Activated CD8-positive, alpha-beta memory T cell treated with anti-CD3 and anti-CD28 coated beads, Interleukin-2, amount 50 U/mL, for 48 hours (primary cell): ENCODE results near the gene CCDC178.
"Not testable (repeated sequence)": the region's sequence is repeated elsewhere in the genome, so short reads cannot be mapped to it uniquely, and the experiment has no call there.

Source experiments
- DNase-seq: peaks from one replicate; pipeline ENCODE4 v3.0.0-alpha.2; 2020

CCDC178 gene

DNA sequence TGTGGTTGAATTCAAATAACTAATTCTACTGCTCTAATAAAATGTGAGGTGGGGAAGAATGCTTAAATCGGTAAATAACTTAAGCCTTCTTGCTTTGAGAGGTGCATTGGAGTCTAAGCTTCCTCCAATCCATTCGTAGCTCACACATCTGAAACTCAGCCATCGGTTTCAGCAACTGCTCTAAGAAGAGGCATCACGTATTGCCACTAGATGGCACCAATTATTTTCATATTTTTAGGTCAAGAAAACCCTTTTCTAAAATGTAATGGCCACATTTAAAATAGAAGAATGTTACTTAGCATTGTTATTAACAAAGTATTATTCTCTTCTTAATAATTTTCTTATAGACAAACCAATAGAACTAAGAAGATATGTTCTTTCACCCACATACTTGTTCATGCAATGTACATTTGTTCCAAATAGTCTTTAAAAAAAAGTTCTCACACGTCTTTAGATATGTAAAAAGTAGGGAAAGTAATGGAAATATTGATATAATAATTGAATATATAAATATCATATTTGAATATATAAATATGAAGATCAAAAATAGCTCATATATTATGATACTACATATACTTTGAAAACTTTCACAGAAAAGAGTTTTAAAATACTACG, 229.8 kb downstream of the CCDC178 start:
- no peak for DNase-seq

DNA sequence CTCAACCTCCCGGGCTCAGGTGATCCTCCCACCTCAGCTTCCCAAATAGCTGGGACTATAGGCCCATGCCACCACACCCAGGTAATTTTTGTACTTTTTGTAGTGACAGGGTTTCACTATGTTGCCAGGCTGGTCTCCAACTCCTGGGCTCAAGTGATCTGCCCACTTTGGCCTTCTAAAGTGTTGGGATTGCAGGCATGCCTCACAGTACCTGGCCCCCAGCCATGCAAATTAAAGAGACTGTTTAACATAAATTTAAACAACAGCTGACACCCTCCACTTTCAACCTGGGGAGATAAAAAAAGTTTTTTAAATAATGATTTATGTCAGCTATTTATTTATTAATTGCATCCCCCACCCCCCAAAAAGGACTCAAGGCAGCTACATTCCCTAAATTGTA, 234.7 kb downstream of the CCDC178 start:
- DNase-seq, result no peak

DNA sequence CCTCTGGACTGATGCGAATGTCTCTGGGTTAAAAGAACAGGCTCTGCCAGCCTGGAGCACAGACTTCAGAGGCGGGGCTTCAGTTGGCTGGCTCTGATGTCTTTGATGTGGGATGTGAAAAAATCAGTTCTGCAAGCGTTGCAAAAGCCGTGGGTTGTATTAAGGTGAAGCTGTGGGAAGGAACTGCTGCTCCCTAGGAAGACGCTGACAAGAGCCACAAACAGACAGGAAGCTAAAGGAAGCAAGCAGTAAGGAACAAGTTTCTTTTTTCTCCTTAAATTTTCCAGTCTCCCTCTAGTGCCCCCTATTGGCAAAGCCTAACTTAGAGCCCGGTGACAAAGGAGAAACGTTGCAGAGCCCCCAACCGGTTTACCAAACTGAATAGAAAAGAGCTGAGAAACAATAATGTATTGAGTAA, 239.0 kb downstream of the CCDC178 start:
- DNase-seq, result no peak

DNA sequence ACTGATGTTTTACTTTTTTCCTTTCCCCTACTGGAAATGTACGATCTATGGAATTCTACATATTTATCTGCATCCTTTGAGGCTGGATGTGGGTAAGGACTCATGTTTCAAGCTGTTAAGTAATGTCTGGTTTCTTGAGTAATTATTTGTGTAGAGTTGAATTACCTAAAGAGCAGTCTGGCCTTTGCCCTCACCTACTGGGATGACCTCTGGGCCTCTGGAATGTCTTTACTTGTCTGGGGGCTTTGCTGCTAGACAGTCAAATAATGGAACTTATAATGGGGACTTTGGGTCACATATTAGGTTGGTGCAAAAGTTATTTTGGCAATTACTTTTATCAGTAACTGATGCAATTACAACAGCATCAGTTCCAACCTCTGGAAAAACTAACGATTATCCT, 244.7 kb downstream of the CCDC178 start:
- DNase-seq, result no peak

DNA sequence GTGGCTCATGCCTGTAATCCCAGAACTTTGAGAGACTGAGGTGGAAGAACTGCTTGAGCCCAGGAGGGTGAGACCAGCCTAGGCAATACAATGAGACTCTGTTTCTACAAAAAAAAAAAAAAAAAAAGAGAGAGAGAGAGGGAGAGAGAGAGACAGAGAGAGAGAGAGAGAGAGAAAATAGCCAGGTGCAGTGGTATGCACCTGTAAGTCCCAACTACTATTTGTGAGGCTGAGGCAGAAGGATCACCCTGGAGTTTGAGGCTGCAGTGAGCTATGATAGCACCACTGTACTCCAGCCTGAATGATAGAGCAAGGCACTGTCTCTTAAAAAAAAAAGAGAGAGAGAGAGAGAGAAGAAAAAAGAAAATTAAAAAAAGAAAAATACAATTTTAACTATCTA, 245.7 kb downstream of the CCDC178 start:
- no peak for DNase-seq

DNA sequence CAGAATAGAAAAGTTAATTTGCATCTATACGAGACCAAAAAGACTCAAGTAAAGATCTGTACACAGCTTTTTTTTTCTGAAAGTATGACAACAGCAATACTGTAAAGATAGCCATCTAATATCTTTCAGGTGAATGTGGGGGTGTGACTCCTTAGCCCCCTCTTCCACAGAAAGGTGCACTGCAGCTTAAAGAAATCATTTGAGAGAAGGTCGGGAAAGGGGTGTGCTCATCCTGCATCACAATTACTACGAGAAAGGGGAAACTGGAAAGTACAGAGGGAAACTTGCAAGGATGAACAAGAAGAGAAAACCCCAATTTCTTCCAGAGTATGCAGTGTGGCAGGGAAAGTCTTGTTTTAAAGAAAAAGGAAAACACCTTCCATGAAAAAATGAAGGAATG, 255.6 kb downstream of the CCDC178 start:
- DNase-seq, result no peak

DNA sequence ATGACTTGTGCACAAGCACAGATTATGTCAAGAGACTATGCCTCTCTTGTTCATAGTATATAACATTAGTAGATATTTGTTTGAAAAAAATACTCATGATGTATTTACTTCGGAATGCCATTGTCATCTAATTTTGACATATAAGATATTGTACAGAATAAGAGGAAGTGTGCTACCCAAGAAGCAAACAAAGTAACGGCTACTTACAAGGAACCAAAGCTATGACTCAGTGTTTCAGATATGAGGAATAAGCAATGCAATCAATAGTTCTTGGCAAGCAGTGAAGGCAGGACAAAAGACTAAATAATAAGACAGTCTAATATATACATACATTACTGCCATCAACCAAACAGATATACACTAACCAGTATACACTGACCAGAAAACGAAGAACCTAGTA, 256.3 kb downstream of the CCDC178 start:
- DNase-seq, result no peak

DNA sequence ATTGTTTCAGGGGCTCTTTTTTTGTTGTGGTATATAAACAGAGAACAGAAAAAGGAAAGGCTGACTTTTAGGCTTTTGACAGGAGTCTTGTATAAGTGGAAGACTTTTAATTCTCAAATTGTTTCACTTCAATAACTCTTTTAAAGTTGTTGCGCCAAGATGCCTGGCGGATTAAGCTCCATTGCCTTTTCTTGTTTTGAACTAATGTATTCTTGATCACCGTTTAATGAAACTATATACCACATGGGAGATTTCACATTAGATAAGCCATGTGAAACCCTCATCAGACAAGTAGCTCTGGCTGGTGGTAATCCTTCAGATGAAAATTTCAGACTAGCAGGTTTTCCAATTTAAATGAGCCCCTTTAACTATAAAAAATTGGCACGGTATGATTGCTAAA, 257.4 kb downstream of the CCDC178 start:
- no peak for DNase-seq

DNA sequence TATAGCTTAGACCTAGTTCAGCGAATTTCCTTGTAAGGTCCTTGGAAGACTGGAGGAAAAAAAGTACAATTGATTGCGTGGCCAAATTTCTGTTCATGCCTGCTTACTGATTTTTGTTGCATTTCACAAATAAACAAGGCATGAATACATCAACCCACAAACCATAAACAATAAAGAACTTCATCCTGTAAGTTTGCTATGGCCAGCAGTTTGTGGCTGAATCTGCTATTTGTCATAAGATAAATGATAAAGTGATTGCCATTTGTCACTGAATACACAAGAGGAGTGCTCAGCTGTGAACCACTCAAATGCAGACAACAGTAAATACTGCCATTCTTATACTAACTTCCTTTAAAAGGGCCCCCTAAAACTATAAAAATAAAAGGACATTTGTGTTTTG, 259.5 kb downstream of the CCDC178 start:
- DNase-seq, result no peak

DNA sequence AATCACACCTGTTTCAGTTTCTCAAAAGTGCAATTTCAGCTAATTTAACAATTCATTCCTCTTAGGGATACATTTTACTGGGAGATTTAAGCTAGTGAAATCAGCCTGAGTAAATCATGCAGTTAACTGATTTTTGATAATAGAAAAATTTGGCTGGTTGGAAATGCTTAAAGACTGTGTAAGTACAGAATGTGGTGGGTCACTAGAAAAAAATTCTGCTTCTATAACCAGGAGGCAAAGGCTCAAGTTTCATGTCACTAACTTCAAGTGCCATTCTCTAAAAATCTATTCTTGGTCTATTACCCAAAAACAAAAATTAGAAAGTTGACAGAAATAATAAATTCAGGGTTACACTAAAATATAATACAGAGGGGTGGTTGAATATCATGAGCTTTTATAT, 271.3 kb downstream of the CCDC178 start:
- DNase-seq, result no peak

DNA sequence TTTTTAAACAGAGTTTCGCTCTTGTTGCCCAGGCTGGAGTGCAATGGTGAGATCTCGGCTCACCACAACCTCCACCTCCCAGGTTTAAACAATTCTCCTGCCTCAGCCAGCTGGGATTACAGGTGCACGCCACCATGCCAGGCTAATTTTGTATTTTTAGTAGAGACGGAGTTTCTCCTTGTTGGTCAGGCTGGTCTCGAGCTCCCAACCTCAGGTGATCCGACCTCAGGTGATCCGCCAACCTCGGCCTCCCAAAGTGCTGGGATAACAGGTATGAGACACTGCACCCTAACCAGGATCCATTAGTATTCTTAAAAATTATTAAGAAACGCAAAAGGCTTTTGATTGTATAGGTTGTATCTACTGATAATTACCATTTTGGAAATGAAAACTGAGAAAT, 276.4 kb downstream of the CCDC178 start:
- not testable (repeated sequence) for DNase-seq

DNA sequence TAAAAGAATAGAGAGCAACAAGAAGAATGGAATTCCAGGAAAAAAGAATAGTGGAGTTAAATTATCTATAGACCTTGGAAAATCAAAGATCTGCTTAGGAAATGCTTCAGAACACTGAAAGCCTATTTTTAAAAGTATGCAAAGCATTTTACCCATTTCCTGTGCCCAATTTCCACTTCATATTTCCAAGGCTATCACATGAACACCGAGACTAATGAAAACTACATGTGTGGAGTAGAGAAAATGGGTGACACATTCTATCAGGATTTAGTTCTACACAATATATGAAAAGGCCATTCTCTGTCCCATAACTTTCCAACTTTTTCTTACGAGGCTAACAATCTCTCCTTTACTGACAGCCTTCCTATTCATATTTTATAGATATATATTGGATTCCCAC, 279.4 kb downstream of the CCDC178 start:
- no peak for DNase-seq

DNA sequence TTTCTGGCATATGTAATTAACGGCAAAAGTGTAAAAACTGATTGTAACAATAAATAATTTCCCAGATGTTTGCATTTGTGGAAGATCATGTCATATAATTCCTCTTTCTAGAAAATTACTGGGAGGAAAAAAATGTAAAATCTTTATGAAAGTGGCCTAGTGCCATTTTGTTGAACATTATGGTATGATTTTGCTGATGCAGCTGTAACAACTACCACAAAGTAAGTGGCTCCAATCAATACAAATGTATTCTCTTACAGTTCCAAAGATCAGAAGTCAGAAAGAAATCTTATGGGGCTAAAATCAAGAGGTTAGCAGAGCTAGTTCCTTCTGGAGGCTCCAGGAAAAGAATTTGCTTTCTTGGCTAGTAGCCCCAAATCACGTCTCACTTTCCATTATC, 281.4 kb downstream of the CCDC178 start:
- DNase-seq, result no peak

DNA sequence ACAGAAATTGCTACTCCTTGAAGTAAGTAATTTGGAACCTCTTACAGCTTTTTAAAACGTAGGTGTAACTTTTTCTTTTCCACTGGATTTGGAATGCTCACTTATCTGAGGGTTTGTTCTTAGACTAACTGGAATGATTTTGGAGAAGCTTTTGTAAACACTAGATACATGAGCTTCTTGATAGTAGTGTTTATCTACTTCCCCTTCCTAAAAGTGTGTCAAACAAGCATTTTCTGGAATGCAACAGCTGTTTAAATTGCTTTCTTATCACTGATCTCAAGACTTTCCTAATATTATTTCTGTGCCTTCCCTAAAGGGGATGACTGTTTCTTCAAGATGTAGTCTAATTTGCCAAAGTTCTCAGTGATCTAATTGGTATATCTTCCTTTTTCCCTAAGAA, 282.6 kb downstream of the CCDC178 start:
- DNase-seq, result no peak

DNA sequence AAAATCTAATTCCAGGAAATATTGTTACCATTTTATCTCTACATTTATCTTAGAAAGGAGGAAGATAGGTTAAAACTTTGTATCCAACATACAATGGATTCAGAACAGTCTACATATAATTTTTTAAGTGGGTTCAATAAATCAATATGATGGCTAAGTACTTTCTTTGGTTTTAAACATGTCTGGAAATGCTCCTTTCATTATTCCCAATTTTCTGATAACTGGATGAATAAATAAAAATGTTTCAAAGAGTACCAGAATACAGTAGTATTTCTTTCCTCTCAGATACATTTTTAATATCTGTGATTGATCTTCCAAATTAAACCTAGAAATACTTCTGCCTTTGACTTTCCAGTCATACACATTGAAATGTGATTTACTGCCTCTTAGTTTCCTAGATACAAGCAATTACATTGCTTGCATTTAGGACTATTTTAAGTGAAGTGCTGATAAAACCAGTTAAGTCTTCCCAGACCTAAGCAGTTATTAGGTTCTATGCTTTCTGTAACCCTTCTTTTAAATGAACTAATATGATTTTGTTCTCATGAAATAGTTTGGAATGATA, 283.5 kb downstream of the CCDC178 start:
- no peak for DNase-seq

DNA sequence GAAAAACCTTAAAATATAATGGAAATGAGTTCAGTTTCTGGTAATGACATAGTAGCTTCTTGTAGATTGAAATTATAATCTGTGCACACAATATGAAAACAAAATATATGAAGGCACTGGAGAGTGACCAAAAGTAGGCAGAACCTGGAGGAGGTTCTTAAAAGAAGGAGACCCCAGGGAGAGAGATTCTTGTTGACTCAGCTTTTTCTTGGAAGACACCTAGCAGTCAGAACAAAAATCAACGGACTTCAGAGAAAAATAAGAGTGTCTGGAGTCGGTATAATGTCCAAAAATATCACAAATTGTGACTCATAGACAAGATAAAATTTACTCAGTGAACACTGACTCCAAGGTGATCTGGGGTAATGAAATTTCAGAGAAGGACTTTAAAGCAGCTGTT, 286.5 kb downstream of the CCDC178 start:
- DNase-seq, result no peak

DNA sequence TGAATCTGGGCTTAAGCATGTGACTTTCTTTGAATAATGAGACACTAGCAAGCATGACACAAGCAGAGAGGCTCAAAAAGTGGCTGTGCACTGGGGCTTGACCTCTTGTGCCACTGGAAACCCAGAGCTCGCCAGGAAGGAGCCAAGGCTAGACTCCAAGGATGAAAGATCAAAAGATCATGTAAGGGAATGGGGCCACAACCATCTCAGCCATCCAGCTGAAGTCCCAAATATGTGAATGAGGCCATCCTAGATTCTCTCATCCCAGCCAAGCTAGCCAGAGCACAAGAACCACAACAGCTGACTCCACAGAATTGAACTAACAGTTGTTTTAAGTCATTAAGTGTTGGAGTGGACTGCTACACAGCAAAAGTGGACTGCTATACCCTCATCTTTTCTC, 288.1 kb downstream of the CCDC178 start:
- DNase-seq, result no peak

DNA sequence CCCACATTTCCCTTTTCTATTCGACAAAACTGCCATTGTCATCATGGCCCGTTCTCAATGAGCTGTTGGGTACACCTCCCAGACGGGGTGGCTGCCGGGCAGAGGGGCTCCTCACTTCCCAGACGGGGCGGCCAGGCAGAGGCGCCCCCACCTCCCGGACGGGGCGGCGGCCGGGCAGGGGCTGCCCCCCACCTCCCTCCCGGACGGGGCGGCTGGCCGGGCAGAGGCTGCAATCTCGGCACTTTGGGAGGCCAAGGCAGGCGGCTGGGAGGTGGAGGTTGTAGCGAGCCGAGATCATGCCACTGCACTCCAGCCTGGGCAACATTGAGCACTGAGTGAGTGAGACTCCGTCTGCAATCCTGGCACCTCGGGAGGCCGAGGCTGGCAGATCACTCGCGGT, 292.7 kb downstream of the CCDC178 start:
- DNase-seq, result not testable (repeated sequence)

DNA sequence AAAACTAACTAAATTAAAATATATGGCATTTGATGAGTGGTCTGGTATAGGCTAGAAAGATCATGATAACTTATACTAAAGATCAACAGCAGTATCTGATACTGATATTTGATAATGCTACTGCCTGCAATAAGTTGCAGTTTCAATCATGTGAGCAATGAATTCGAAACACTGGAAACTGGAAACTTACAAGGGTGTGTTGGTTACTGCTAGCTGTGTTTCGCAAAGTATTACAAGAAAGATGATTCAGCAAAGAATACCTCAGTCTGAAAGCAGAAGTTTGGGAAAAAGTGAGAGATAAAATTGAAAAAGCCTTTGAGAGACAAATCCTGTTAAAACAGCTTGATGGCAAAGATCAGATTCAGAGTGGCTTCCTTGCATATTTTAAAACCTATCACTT, 294.5 kb downstream of the CCDC178 start:
- DNase-seq, result no peak

DNA sequence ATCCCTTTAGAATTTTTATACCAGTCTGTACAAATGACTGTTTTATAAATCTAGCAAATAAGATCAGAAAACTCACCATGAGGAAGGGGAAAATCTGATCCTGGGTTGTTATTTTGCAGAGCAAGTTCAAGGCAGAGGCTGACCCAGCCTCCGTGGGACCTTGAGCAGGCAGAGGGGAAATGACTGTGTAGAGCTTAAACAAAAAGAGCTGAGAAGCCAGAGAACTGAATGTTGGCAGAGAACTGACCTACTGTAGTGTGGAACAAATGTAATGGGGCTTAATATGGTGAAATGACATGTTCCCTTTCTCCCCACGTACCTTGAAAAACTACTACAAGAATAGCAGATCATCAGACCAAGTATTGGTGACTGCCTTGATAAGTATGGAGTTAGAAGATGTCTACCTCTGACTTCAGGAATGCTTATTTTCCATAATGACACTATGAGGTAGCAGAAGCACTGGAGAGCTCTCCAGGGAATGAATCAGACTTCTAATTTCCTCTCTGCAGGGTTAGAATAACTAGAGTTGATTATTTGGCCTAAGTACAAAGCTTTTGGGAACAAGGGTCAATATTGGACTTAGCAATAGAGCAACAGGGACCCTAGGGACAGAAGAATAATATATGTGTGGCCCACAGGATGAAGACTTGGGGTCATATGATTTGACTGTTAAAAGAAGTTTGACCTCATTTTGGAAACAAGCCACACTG, 304.4 kb downstream of the CCDC178 start:
- no peak for DNase-seq

DNA sequence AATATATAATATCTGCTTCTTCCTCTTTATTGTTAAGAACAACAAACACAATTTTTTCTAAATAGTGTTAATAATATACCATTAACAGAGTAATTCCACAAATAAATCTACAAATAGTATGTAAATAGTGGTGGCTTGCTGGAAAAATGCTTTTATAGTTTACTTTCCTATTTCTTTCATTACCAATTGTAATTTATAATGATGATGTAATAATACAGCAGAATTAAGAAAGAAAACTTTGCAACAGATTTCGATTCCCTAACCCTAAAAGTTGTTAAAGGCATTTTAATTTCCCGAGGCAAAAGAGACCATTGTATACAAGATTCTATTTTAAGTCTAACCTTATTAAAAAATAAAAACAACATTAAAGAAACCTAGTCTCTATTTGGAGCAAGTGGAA, 307.9 kb downstream of the CCDC178 start:
- no peak for DNase-seq

DNA sequence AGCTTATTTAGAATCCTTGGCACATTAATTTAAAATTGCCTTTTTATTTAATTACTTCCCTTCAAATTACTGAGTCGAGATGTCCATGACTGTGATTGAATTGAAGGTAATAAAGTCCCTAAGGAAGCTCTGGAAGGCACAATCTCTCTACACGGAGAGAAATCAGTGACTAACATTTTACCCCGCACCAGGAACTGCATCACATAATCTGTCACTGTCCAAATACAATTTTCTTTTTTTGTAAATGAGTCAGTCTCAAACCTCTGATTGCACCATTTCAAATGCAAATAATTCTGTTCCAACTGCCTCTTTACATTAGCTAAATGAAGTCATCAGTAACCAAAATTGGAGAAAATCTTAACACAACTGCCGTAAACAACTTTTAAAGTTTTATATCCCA, 311.9 kb downstream of the CCDC178 start:
- DNase-seq, result no peak

DNA sequence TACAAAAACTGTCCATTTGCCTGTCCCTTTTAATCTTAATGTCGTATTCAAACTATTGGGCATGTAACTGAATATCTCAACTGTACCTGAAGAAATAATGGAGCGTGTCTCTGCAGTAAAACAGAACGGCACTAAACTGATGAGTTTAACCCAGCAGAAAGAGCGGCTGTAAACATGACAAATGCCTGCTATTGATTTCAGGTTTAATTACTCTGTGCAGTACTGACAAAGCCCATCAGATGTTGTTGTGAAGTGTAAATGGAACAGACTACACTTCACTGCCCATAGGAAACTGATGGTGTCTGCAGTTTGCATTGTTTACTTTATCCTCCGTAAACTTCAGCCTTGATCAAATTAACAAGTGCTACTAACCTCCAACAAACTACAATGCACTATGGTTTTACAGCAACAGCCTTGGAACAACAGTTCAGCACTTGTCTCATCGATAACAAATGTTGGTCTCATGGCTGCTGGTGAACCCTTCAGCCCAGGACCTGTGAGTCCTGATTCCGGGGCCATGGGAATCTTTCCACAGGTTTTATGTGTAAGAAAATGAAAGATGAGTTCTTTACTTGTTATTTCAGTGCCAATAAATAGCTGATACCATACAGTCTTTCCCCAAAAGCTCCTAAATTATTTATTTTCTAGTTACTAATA, 316.5 kb downstream of the CCDC178 start:
- DNase-seq, result no peak

DNA sequence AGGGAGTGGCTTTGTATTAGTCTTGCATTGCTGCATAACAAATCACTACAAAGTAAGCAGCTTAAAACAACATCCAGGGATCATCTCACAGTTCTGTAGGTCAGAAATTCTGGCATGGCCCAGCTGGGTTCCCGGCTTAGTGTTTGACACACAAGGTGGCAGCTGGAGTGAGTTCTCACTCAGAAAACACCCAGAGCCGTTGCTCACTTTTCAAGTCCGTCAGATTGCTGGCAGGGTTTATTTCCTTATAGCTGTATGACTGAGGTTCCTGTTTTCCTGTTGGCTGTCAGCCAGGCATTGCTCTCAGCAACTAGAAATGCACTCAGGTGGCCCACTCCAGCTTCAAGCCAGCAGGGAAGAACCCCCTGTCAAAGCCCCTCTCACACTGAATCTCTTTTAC, 324.1 kb downstream of the CCDC178 start:
- no peak for DNase-seq
